ENCODE data around the gene ISM1.
"Not testable (repeated sequence)": the region's sequence is repeated elsewhere in the genome, so short reads cannot be mapped to it uniquely, and the experiment has no call there.

The ISM1 gene

GRCh38 chr20:13221673-13222318, 722 bp downstream of the ISM1 start:
- DNase-seq (ENCODE audit: low read depth, low spot score), result no peak

- DNase-seq (ENCODE audit: low read depth, low spot score), result no peak
Observed at GRCh38 chr20:13222319-13222716, 1.2 kb downstream of the ISM1 start.

GRCh38 chr20:13223736-13224520, 2.9 kb downstream of the ISM1 start:
- no peak for DNase-seq (ENCODE audit: low read depth, low spot score)

GRCh38 chr20:13226367-13226766, 5.3 kb downstream of the ISM1 start:
- DNase-seq (ENCODE audit: low read depth, low spot score), result no peak

GRCh38 chr20:13228771-13229170, 7.7 kb downstream of the ISM1 start:
- no peak for DNase-seq (ENCODE audit: low read depth, low spot score)

- DNase-seq (ENCODE audit: low read depth, low spot score), result no peak
Observed at GRCh38 chr20:13229538-13229937, 8.5 kb downstream of the ISM1 start.

GRCh38 chr20:13231031-13231752, 10.1 kb downstream of the ISM1 start:
- peak; percentile 20 for DNase-seq (ENCODE audit: low read depth, low spot score)

GRCh38 chr20:13232999-13233398, 11.9 kb downstream of the ISM1 start:
- no peak for DNase-seq (ENCODE audit: low read depth, low spot score)

GRCh38 chr20:13234961-13235360, 13.9 kb downstream of the ISM1 start:
- DNase-seq (ENCODE audit: low read depth, low spot score), result no peak

- DNase-seq (ENCODE audit: low read depth, low spot score), result not testable (repeated sequence)
Observed at GRCh38 chr20:13236360-13236759, 15.3 kb downstream of the ISM1 start.

GRCh38 chr20:13236990-13237720, 16.1 kb downstream of the ISM1 start:
- DNase-seq (ENCODE audit: low read depth, low spot score), result no peak

- no peak for DNase-seq (ENCODE audit: low read depth, low spot score)
Observed at GRCh38 chr20:13238001-13238653, 17.1 kb downstream of the ISM1 start.

GRCh38 chr20:13243826-13244376, 22.8 kb downstream of the ISM1 start:
- DNase-seq (ENCODE audit: low read depth, low spot score), result no peak

GRCh38 chr20:13245250-13245723, 24.2 kb downstream of the ISM1 start:
- DNase-seq (ENCODE audit: low read depth, low spot score), result no peak

- DNase-seq (ENCODE audit: low read depth, low spot score), result no peak
Observed at GRCh38 chr20:13249118-13249797, 28.2 kb downstream of the ISM1 start.

GRCh38 chr20:13249798-13250170, 28.7 kb downstream of the ISM1 start:
- no peak for DNase-seq (ENCODE audit: low read depth, low spot score)

GRCh38 chr20:13250251-13250650, 29.2 kb downstream of the ISM1 start:
- DNase-seq (ENCODE audit: low read depth, low spot score), result no peak

GRCh38 chr20:13251106-13251903, 30.2 kb downstream of the ISM1 start:
- DNase-seq (ENCODE audit: low read depth, low spot score), result no peak

- DNase-seq (ENCODE audit: low read depth, low spot score), result no peak
Observed at GRCh38 chr20:13251904-13252297, 30.8 kb downstream of the ISM1 start.

- DNase-seq (ENCODE audit: low read depth, low spot score), result no peak
Observed at GRCh38 chr20:13255356-13255755, 34.3 kb downstream of the ISM1 start.

All from brain pericyte (primary cell).